GM18519 (cell line): ENCODE results near the gene PARD3B.
"Not testable (repeated sequence)": the region's sequence is repeated elsewhere in the genome, so short reads cannot be mapped to it uniquely, and the experiment has no call there.

ENCODE experiments used
- ATAC-seq: cut with Tn5 transposase; IDR thresholded peaks from one replicate; pipeline ENCODE4 v1.9.1; 2021; ENCODE audit warnings: mild to moderate bottlenecking, moderate library complexity; ENCODE audit not compliant: unreplicated experiment, low FRiP score

PARD3B gene

DNA sequence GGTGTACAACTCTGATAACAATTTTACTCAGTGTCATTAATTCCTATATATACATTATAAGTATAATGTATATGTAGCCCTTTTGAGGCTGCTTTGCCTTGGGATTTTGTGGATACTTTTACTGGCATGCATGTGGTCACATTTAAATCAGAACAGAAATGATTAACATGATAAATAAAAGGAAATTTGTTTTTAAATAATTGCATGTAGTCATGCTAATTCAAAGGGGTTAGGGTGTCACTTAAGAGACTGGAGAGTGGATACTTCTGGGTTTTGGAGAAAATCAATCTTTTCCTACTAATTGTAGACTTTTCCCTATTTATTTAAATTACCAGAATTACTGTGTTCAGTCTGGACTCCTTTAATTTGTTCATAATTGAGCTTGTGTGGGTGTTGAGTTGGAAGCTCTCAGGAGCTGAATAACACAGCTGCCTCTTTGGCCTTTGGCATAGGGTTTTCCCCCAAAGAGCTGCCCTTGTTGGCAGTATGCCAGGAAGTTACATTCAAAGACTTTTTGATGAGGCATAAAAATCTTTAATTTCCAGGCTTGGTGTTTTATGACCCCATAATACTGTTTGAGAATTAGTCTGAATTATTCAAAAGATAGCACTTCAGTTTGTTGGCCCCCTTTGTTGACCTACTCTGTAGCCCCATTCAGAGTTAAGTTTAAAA, 652.3 kb downstream of the PARD3B start:
- ATAC-seq, result no peak

DNA sequence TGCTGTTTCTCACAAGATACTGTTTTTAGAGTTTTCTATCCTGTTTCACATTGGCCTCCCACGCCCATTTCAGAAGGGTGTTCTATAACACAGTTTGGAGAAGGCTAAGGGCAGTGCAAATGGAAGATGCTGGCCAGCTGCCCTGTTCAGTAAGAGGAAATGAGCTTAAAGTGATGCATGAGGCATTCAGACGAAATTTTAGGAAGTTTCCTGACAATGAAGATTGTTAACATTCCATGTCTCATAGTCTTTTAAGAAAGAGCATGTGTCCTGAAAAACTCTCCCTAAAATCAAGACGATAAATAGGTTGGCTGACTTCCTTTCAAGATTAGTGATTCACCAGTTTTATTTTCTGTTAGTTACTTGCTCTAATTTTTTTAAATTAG, 652.9 kb downstream of the PARD3B start:
- ATAC-seq, result no peak

DNA sequence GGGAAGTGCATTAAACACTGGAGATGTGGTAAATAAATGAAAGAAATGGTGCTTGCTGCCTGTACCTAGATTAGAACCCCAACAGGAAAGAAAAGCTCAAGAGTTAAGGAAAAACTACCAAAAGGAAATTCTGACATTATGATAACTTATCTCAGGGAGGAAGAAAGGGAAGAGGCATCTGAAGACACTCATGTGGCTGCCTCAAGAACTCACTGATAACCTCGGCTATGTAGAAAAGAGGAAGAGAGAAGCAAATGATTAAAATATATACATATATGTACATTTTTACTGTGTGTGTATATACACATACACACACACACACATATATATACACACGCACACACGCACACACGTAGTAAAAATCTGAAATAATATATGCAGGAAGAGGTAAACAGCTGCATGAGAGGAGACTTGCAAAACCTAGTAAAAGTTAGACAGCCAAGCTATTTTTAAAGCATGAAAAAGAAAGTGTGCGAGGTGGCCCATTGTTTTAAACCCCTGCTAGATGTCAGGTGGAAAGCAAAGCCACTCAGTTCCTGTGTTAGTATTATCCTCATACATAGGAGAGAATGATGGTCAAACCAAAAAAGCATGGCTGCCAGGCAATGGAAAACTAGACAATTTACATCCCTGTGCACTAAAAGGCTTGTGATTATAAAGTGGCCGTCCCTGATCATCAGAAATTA, 654.0 kb downstream of the PARD3B start:
- ATAC-seq, result no peak

DNA sequence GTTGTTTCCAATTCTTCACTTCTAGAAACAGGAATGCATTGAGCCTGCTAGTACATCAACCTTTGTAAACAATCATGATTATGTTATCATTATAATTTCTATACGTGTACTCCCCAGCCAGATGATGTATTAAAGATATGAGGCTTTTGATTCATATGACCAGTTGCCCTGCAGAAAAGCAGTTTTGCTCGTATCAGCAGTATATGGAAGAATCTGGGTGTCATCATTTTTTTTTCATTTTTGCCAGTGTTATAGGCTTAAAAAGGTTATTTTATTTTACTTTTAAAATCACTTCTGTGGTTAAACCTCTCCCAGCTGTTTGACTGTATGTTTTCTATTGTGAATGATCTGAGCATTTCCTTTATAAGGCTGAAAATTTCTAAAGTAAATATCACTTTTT, 665.2 kb downstream of the PARD3B start:
- ATAC-seq, result no peak

DNA sequence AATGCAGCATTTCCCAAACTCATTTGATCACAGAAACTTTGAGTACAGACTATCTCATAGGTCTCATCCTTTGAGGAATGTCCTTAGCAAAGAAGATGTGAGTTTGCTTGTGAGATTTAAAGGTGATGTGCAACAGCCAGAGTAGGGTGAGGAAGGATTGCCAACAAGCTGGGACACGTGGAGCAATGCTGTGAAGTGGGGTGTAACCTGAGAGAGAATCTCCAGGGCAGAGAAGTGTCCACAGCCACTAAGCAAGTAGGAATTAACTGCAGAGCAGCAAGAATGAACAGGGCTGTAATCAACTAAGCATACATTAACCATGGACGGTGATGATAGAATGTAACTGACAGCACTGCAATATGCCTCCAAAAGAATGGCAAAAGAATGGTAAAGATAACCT, 667.1 kb downstream of the PARD3B start:
- ATAC-seq, result no peak

DNA sequence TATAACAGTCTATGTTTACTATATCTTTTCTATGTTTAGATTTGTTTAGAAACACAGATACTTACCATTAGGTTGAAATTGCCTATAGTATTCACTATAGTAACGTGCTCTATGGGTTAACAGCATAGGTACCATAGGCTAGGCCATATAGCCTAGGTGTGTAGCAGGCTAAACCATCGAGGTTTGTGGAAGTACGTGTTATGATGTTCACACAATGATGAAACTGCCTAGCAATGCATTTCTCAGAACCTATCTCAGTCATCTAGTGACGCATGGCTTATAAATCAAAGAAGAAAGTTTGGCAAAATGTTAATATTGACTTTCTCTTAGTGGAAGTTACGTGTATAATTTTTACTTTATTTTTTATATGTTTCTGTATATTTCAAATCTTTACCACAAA, 670.8 kb downstream of the PARD3B start:
- ATAC-seq, result no peak

DNA sequence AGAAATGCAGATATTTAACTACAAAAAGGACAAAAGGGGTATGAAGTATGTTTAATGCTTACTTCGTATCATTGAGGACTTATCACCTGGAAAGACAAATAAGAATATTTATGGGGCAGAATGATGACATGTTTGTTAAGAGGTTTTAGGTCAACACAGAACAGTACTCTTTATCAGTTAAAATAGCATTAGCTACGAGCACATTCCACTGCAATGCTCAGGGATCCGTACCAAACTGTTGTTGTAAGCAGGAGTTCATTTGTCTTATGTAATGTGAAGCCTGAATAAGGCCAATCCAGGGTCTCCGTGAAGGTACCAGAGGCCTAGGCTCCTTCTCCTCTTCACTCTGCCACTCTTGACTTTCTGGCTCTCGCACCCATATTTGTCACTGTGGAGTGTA, 671.3 kb downstream of the PARD3B start:
- no peak for ATAC-seq

DNA sequence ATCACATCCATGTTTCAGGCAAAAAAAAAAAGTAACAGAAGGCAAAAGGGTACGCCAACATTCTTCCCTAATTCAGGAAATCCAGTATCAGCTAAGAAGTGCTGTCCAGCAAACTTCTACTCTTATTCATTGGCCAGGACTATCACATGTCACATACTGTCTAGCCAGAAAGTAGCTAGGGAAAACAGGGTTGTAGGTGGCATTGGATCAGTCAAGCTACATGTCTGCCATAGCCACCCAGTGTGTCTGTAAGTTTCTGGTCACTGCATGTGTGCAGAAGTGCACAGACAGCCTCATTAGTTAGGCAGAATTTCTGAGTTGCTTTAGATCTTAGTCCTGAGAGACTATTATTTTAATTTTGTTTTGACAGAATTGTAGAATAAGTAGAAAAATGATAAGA, 671.7 kb downstream of the PARD3B start:
- ATAC-seq, result no peak

DNA sequence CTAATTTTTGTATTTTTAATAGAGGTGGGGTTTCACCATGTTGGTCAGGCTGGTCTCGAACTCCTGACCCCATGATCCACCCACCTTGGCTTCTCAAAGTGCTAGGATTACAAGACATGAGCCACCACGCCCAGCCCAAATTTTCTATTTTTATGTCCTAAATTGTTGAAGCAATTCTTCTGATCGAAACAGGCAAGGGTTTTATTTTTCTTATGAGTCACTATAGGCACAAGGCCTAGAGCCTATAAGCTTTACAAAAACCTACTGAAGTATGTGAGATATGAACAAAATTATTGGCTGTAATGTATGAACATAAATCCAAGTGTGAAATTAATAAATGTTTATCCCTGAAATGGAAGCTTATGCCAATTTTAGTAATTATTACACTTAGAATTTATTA, 672.8 kb downstream of the PARD3B start:
- ATAC-seq, result no peak

DNA sequence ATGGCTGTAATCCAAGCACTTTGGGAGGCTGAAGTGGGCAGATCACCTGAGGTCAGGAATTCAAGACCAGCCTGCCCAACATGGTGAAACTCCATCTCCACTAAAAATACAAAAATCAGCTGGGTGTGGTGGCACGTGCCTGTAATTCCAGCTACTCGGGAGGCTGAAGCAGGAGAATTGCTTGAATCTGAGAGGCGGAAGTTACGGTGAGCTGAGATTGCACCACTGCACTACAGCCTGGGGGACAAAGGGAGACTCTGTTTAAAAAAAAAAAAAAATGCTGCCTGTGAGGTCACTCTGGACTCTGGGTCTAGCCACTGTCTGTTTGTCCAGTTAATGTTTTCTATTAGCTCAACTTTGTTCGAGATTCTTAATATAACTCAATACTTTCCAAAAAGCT, 673.5 kb downstream of the PARD3B start:
- not testable (repeated sequence) for ATAC-seq

DNA sequence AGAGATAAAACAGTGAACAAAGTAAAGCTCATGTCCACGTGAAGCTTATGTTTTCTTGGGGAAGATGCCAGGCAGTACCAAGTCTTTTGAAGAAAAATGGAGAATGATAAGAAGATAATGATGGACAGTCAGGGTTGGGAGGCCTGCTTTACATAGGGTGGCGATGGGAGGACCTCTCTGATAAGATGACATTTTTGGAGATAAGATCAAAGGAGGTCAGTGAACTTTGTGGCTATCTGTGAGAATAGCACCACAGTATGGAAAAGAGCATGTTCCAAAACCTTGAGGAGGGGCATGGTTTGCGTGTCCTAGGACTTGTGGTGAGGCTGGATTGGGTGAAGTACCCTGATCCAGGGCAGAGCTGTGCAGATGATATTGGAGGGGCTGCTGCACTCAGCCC, 675.3 kb downstream of the PARD3B start:
- ATAC-seq, result no peak

DNA sequence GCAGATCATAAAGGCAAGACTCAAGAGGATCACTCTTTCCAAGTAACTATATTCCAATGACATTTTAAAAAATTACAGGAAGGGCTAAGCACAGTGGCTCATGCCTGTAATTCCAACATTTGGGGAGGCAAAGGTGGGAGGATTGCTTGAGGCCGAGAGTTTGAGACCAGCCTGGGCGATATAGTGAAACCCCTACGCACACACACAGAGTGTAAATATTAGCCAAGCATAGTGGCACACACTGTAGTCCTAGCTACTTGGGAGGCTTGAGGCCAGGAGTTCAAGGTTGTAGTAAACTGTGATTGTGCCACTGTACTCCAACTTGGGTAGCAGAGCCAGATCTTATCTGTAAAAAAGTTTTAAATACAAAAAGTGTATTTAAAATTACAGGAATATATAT, 686.8 kb downstream of the PARD3B start:
- ATAC-seq, result no peak

DNA sequence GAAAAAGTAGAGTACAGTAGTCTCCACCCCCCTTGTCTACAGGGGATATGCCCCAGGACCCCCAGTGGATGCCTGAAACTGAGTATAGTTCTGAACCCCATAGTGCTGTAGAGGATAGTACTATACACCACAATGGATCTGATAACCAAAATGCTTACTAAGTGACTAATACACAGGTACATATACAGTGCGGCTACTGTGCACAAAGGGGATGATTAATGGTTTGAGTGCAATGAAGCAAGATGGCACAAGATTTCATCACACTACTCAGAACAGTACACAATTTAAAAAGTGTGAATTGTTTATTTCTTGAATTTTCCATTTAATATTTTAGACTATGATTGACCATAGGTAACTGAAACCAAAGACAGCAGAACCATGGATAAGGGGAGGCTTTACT, 690.2 kb downstream of the PARD3B start:
- no peak for ATAC-seq

DNA sequence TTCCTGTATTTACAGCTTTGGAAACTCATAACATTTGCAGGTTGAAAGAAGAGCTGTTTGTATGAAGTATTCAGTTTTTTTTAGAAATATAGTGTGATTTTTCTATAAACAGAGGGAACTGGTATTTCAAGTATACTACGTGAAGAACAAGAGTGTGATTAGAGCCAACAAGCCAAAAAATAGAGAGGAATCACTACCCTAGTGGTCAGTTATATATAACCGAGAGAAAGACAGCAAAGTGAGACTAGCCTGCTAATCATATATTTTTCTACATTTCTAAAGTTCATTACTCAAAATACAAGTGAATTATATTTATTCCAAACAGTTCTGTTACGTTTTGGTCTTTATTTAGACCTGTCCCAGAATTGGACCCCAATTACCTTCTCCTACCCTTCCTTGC, 692.2 kb downstream of the PARD3B start:
- no peak for ATAC-seq

DNA sequence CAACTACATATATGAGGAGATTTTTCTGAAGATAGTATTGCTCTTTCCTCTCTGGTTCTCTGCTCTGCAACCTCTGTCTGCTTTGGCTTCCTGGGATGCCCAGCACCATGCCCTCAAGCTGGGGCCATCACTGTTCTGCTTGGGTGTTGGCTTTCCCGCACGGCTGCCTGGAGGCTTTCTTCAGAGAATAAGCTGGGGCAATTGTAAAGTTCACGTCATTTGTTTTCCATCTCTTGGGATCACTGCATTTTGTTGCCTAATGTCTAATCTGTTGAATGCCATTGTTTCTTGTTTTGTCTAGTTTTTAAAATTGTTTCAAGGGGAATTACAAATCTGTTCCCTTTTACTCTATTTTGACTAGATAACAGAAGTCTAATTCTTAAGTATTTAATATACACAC, 699.7 kb downstream of the PARD3B start:
- no peak for ATAC-seq

DNA sequence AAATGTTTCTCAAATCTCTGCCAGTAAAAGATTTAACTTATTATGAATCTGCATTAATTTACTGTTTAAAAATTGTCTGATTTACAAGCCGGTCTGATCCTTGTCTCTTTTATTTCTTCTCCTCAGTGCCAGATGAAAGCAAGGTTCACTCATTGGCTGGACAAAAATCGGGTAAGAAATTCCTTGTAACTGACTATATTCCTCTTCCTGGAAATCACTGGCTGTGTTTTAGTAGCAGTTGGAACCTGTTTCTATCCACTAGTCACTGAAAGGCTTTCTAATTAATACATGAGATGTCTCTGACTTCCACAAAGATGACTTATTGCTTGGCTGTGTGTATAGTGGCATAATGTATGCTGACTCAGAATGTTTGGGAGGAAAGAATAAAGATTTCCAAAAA, 700.4 kb downstream of the PARD3B start:
- ATAC-seq, result no peak

DNA sequence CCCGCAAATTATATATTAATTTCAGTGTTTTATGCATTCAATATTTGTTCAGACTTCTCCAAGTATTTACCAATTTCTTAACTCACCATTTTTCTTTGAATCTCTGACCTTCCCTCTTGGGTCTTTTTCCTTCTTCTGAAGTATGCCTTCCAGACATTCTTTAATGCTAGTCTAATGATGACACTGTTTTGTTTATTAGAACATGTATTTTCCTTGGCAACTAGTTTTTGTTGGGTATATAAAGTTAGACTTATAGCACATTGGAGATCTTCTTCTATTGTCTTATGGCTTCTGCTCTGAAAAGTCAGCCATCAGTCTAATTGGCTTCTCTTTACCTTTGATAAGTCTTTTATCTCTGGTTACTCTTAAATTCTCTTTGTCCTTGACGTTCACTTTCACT, 713.8 kb downstream of the PARD3B start:
- no peak for ATAC-seq

DNA sequence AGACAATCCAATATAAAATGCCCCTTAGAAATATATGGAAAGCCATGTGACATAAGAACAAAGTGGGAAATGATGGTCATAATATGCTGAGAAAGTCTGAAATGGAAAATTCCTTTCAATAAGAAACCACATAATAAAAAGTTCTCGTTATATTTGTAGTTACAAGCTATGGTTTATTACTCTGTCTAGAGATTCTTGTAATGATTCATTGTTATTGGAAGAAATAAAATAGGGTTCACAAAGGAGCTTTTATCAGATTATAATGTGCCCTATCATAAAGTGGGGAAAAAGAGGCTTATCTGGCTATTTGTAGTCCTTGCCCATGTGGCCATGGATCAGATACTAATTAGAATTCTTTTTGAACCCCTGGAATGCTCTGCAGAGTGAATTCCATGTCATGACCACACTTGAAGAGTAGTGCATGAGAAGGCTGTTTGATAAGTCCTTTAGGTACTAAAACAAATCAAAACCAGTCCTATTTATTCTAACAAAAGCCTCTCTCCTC, 716.3 kb downstream of the PARD3B start:
- no peak for ATAC-seq

DNA sequence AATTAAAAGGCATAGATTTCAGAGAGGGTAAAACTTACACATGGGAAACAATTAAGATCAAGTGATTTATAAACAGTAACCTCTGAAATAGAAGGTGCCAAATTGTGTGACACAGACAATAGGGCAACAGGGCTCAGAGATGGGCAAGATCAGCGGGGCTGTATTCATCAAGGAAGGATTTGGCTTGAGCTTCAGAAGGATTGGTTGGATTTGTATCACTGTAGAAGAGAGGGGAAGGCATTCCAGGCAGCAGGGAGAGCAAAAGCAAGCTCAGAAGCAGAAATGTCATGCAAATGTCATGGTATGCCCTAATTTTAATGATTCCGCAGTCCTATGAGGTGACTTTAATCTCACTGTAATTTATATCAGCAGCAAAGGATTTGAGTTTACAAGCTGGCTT, 722.0 kb downstream of the PARD3B start:
- no peak for ATAC-seq

DNA sequence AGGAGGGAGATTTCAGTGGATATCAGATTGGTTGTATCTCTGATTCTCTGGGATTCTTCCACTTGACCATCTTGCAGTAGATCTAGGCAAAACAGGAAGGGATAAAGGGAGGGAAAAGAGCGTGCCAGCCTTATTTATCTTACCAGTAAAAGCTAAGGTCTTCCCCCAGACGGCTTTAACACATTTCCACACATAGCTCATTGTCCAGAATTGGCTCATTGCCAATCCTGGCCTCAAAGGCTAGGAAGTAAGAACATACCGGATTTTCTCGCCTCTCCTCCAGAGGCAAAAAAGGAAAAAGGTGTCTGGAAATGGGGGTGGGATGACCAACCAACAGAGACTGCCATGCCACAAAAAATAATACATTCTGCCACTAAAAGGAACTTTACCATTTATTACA, 725.4 kb downstream of the PARD3B start:
- no peak for ATAC-seq

DNA sequence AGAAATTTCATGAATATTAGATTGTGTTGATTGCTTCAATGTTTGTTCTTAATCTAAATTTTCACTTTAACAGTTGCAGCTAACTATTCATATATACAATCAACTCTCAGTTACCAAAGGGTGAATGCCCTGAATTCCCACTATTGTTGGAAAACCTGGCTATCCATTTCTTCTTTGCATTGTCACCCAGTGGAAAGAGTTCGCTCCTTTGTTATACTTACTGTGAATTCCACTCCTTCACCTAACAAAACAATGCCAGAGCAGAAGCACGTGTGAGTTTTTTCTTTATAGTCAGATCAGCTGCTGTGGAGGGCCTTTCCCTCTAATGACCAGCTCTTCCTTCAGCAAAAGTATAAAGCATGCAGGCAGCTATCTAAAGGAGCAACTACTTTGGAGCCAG, 727.9 kb downstream of the PARD3B start:
- ATAC-seq, result no peak

DNA sequence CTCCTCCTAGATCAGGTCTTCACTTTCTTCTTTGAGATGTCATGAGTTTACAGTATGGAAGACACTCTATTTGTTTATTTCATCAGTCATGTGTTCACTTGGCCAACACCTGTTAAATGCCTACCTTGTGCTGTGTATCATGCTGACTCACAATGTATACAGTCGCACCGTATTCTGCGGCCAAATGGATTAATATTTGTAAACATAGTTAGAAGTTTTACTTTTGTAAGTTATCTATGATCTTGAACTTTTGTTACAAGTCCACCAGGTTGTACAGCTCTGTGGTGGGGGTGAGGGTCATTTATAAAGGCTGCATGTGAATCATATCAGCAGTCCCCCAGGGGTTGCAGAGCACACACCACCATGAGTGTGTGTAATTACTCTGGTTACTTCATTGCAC, 728.4 kb downstream of the PARD3B start:
- no peak for ATAC-seq
